NT2/D1 (cell line): ENCODE data around the gene CRYBG2.
"Not testable (repeated sequence)": the region's sequence is repeated elsewhere in the genome, so short reads cannot be mapped to it uniquely, and the experiment has no call there.

Experiments used
- SUZ12 ChIP-seq: IDR thresholded peaks from 2 replicates; pipeline ENCODE4 v1.6.1; 2011; ENCODE audit not compliant: insufficient read length, insufficient read depth; ENCODE audit errors: extremely low read depth
- YY1 ChIP-seq: IDR thresholded peaks from 2 replicates; pipeline ENCODE4 v1.6.1; 2011; ENCODE audit not compliant: insufficient read length, insufficient read depth
- ZNF274 ChIP-seq: IDR thresholded peaks from 2 replicates; pipeline ENCODE4 v1.6.1; 2011; ENCODE audit warnings: mild to moderate bottlenecking, low read depth, low read length

DNA sequence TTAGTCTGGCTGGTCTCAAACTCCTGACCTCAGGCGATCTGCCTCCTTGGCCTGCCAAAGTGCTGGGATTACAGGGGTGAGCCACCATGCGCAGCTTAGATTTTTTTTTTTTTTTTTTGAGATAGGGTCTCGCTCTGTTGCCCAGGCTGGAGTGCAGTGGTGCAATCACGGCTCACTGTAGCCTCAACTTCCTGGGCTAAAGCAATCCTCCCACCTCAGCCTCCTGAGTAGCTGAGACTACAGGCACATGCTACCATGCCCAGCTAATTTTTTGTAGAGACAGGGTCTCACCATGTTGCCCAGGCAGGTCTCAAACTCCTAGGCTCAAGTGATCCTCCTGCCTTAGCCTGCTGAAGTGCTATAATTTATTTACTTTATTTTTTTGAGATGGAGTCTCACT, 24.6 kb downstream of the CRYBG2 start:
- not testable (repeated sequence) for TF ChIP-seq YY1, ZNF274, SUZ12
